Skeletal muscle tissue (tissue), 4 donors: ENCODE data around the gene GPR4. TPM values are rescaled to one million over a fixed set of nuclear protein-coding genes. Genes with fewer than 3 reads are reported as not detected.
"Not testable (repeated sequence)": the region's sequence is repeated elsewhere in the genome, so short reads cannot be mapped to it uniquely, and the experiment has no call there.

Experiments
- H3K27ac ChIP-seq: one replicate; pipeline ENCODE4 v1.7.0; 2013; ENCODE audit warnings: mild to moderate bottlenecking, low read depth, low read length, inconsistent platforms
- H3K27me3 ChIP-seq, 3 donors: one replicate each; pipeline ENCODE4 v1.7.0; 2013; ENCODE audit warnings: low read length in 3 of 3; ENCODE audit not compliant: control insufficient read depth in 3 of 3, insufficient read depth in 3 of 3
- H3K36me3 ChIP-seq, 3 donors: one replicate each; pipeline ENCODE4 v1.7.0; 2013; ENCODE audit warnings: low read length in 3 of 3; ENCODE audit not compliant: control insufficient read depth in 3 of 3, insufficient read depth in 3 of 3
- H3K4me1 ChIP-seq, 3 donors: one replicate each; pipeline ENCODE4 v1.7.0; 2013; ENCODE audit warnings: low read length in 3 of 3, mild to moderate bottlenecking in 3 of 3; ENCODE audit not compliant: control insufficient read depth in 3 of 3, insufficient read depth in 3 of 3
- H3K4me3 ChIP-seq, 3 donors: one replicate each; pipeline ENCODE4 v1.7.0; 2013; ENCODE audit warnings: low read length in 3 of 3
- H3K9ac ChIP-seq, 3 donors: one replicate each; pipeline ENCODE4 v1.7.0; 2013; ENCODE audit warnings: low read length in 3 of 3, mild to moderate bottlenecking in 3 of 3, moderate library complexity in 2 of 3, low read depth in 1 of 3
- H3K9me3 ChIP-seq, 3 donors: one replicate each; pipeline ENCODE4 v1.7.0; 2013; ENCODE audit warnings: low read length in 3 of 3; ENCODE audit not compliant: control insufficient read depth in 3 of 3
- total RNA-seq: library from RNA; depleted of rRNA; stranded (reverse); fragments of >200 nt; gene quantifications from one replicate; pipeline ENCODE4 v1.2.3, GENCODE V29; 2014
- donor health status: Osteomylitis.

The GPR4 gene
- total RNA-seq, 1 donor from 2014 or later = 0.52 TPM

- Histone ChIP-seq H3K27me3 (peaks cover 0 to 25% (median 20%) of the 10 kb centered on the region in 3 donors), H3K27ac (no peak overlapping the region), H3K9me3 (no peaks in the 10 kb centered on the region), H3K36me3 (no peaks in the 10 kb centered on the region), H3K9ac (no peak overlapping the region), H3K4me1 (peaks cover 20 to 35% (median 33%) of the 10 kb centered on the region in 3 donors), H3K4me3 (no peak overlapping the region)
Measured at GRCh38 chr19:45640849-45641273, 38.8 kb upstream of the GPR4 start.

- Histone ChIP-seq H3K4me3 (peak within 1 kb of the TSS; percentile 66 to 78 (median 72)), H3K27me3 (peaks cover 0 to 10% (median 9%) of the 10 kb centered on the region in 3 donors), H3K36me3 (no peaks in the 10 kb centered on the region), H3K9ac (peak within 1 kb of the TSS; percentile 51 to 81 (median 71)), H3K27ac (no peak within 1 kb of the TSS), H3K9me3 (no peaks in the 10 kb centered on the region), H3K4me1 (peaks cover 20 to 35% (median 33%) of the 10 kb centered on the region in 3 donors)
Measured at GRCh38 chr19:45638930-45639729, 37.1 kb upstream of the GPR4 start, which contains the start of gene EML2. TSS of gene EML2 (minus strand) at chr19:45639397. CDS start at chr19:45639376, 21 bp downstream.

- H3K27ac ChIP-seq = no peak overlapping the region
- H3K27me3 ChIP-seq = peaks cover 0 to 5% (median 0%) of the 10 kb centered on the region in 3 donors
- H3K9me3 ChIP-seq = no peaks in the 10 kb centered on the region
- peak overlapping the region in 1 of 3 donors; percentile 78 for H3K4me3 ChIP-seq
- no peaks in the 10 kb centered on the region for H3K36me3 ChIP-seq
- peaks cover 16 to 31% (median 28%) of the 10 kb centered on the region in 3 donors for H3K4me1 ChIP-seq
- H3K9ac ChIP-seq = peak overlapping the region in 1 of 3 donors; percentile 81
Measured at GRCh38 chr19:45637890-45638667, 36.1 kb upstream of the GPR4 start.

- Histone ChIP-seq H3K4me3 (no peak overlapping the region), H3K4me1 (peaks cover 8 to 31% (median 23%) of the 10 kb centered on the region in 3 donors), H3K9ac (no peak overlapping the region), H3K9me3 (no peaks in the 10 kb centered on the region), H3K27me3 (peaks cover 0 to 5% (median 0%) of the 10 kb centered on the region in 3 donors), H3K36me3 (no peaks in the 10 kb centered on the region), H3K27ac (no peak overlapping the region)
Measured at GRCh38 chr19:45636902-45637301, 34.9 kb upstream of the GPR4 start.

GRCh38 chr19:45636275-45636674 is 34.3 kb upstream of the GPR4 start:
- Histone ChIP-seq H3K4me1 (peaks cover 5 to 25% (median 18%) of the 10 kb centered on the region in 3 donors), H3K4me3 (no peak overlapping the region), H3K9ac (no peak overlapping the region), H3K36me3 (no peaks in the 10 kb centered on the region), H3K27ac (no peak overlapping the region), H3K27me3 (peaks cover 0 to 1% (median 0%) of the 10 kb centered on the region in 3 donors), H3K9me3 (no peaks in the 10 kb centered on the region)

GRCh38 chr19:45632468-45633196 is 30.6 kb upstream of the GPR4 start:
- Histone ChIP-seq H3K27ac (no peak overlapping the region), H3K4me1 (peaks cover 0 to 11% (median 4%) of the 10 kb centered on the region in 3 donors), H3K9ac (no peak overlapping the region), H3K9me3 (no peaks in the 10 kb centered on the region), H3K27me3 (no peaks in the 10 kb centered on the region), H3K36me3 (peaks cover 0 to 7% (median 0%) of the 10 kb centered on the region in 3 donors), H3K4me3 (no peak overlapping the region)

- Histone ChIP-seq H3K9ac (no peak overlapping the region), H3K36me3 (peaks cover 0 to 7% (median 5%) of the 10 kb centered on the region in 3 donors), H3K9me3 (no peaks in the 10 kb centered on the region), H3K4me3 (no peak overlapping the region), H3K27ac (no peak overlapping the region), H3K4me1 (peaks cover 0 to 7% (median 4%) of the 10 kb centered on the region in 3 donors), H3K27me3 (no peaks in the 10 kb centered on the region)
Measured at GRCh38 chr19:45630463-45630862, 28.5 kb upstream of the GPR4 start.

GRCh38 chr19:45629704-45630103 is 27.7 kb upstream of the GPR4 start:
- Histone ChIP-seq H3K9me3 (no peaks in the 10 kb centered on the region), H3K4me3 (no peak overlapping the region), H3K9ac (no peak overlapping the region), H3K27ac (no peak overlapping the region), H3K36me3 (peaks cover 0 to 9% (median 5%) of the 10 kb centered on the region in 3 donors), H3K4me1 (peaks cover 0 to 7% (median 4%) of the 10 kb centered on the region in 3 donors), H3K27me3 (no peaks in the 10 kb centered on the region)

- H3K4me1 ChIP-seq, H3K27me3 ChIP-seq: not testable (repeated sequence)
- H3K36me3 ChIP-seq = peaks cover 3 to 13% (median 5%) of the 10 kb centered on the region in 3 donors
Measured at GRCh38 chr19:45628219-45628618, 26.2 kb upstream of the GPR4 start.

More at GRCh38 chr19:45628219-45628618, 26.2 kb upstream of the GPR4 start:
- H3K9ac ChIP-seq, H3K4me3 ChIP-seq, H3K27ac ChIP-seq, H3K9me3 ChIP-seq: not testable (repeated sequence)
